ENCODE results near the gene IGHMBP2.

- TF ChIP-seq CTCF (conservative IDR thresholded peaks at IDR 0.05; ENCODE audit: low read length) (no peak), EZH2phosphoT487 (IDR thresholded peaks at IDR 0.05; ENCODE audit: borderline replicate concordance, low read depth, low read length) (no peak)
These were observed 47.1 kb downstream of the IGHMBP2 start for GRCh38 chr11:68950762-68951161.
